ENCODE results near the gene HOXC10.
A peak's percentile ranks its signal among the peaks of the same experiment; 100 is the strongest.

HOXC10 gene

GRCh38 chr12:54007538-54008259 lies 22.8 kb downstream of the HOXC10 start:
- in situ Hi-C loops (cut with MboI; ENCODE audit: low pct_unique_long_range_greater_than_20kb, low sequenced_read_pairs), result loop anchor here (10.0 kb wide), 1 partner anchor 187 kb away; no protein-coding TSS in a partner anchor
- DNase-seq, result no peak

- in situ Hi-C loops (cut with MboI; ENCODE audit: low pct_unique_long_range_greater_than_20kb, low sequenced_read_pairs), result loop anchor here (10.0 kb wide), 1 partner anchor 187 kb away; no protein-coding TSS in a partner anchor
- DNase-seq, result no peak
These were observed 23.3 kb downstream of the HOXC10 start for GRCh38 chr12:54008260-54008552.

GRCh38 chr12:54009171-54010052 lies 24.5 kb downstream of the HOXC10 start:
- in situ Hi-C loops (cut with MboI; ENCODE audit: low pct_unique_long_range_greater_than_20kb, low sequenced_read_pairs), result loop anchor here (10.0 kb wide), 1 partner anchor 185 kb away; no protein-coding TSS in a partner anchor
- peak; percentile 43 for DNase-seq

- in situ Hi-C loops (cut with MboI; ENCODE audit: low pct_unique_long_range_greater_than_20kb, low sequenced_read_pairs), result no loop called here
- no peak for DNase-seq
These were observed 25.4 kb downstream of the HOXC10 start for GRCh38 chr12:54010053-54010971.

GRCh38 chr12:54010972-54011664 lies 26.2 kb downstream of the HOXC10 start:
- DNase-seq, result no peak

GRCh38 chr12:54011665-54012532 lies 27.0 kb downstream of the HOXC10 start:
- in situ Hi-C loops (cut with MboI; ENCODE audit: low pct_unique_long_range_greater_than_20kb, low sequenced_read_pairs), result no loop called here

More at GRCh38 chr12:54010972-54011664, 26.2 kb downstream of the HOXC10 start:
- in situ Hi-C loops (cut with MboI; ENCODE audit: low pct_unique_long_range_greater_than_20kb, low sequenced_read_pairs), result no loop called here

GRCh38 chr12:54012631-54013409 lies 27.9 kb downstream of the HOXC10 start:
- DNase-seq, result no peak
- in situ Hi-C loops (cut with MboI; ENCODE audit: low pct_unique_long_range_greater_than_20kb, low sequenced_read_pairs), result no loop called here

More at GRCh38 chr12:54011665-54012532, 27.0 kb downstream of the HOXC10 start:
- DNase-seq, result no peak

- in situ Hi-C loops (cut with MboI; ENCODE audit: low pct_unique_long_range_greater_than_20kb, low sequenced_read_pairs), result no loop called here
- no peak for DNase-seq
These were observed 29.6 kb downstream of the HOXC10 start for GRCh38 chr12:54014377-54015017.

GRCh38 chr12:54015018-54015931 lies 30.3 kb downstream of the HOXC10 start:
- in situ Hi-C loops (cut with MboI; ENCODE audit: low pct_unique_long_range_greater_than_20kb, low sequenced_read_pairs), result no loop called here
- DNase-seq, result no peak

- in situ Hi-C loops (cut with MboI; ENCODE audit: low pct_unique_long_range_greater_than_20kb, low sequenced_read_pairs), result no loop called here
- DNase-seq, result no peak
These were observed 31.1 kb downstream of the HOXC10 start for GRCh38 chr12:54016051-54016450.

- in situ Hi-C loops (cut with MboI; ENCODE audit: low pct_unique_long_range_greater_than_20kb, low sequenced_read_pairs), result no loop called here
These were observed 31.6 kb downstream of the HOXC10 start for GRCh38 chr12:54016478-54016964.

GRCh38 chr12:54017027-54017788 lies 32.3 kb downstream of the HOXC10 start:
- in situ Hi-C loops (cut with MboI; ENCODE audit: low pct_unique_long_range_greater_than_20kb, low sequenced_read_pairs), result no loop called here
- peak; percentile 44 for DNase-seq

More at GRCh38 chr12:54016478-54016964, 31.6 kb downstream of the HOXC10 start:
- DNase-seq, result no peak

GRCh38 chr12:54017878-54018467 lies 33.0 kb downstream of the HOXC10 start:
- in situ Hi-C loops (cut with MboI; ENCODE audit: low pct_unique_long_range_greater_than_20kb, low sequenced_read_pairs), result no loop called here
- peak; percentile 92 for DNase-seq

GRCh38 chr12:54018468-54018984 lies 33.6 kb downstream of the HOXC10 start:
- in situ Hi-C loops (cut with MboI; ENCODE audit: low pct_unique_long_range_greater_than_20kb, low sequenced_read_pairs), result no loop called here
- DNase-seq, result no peak
